Suppressor macrophage treated with lipopolysaccharide for 4 hours (primary cell): ENCODE results near the gene MCCC1.

Experiments
- DNase-seq: peaks from one replicate; pipeline ENCODE4 v3.0.0-alpha.2; 2020

Gene MCCC1

DNA sequence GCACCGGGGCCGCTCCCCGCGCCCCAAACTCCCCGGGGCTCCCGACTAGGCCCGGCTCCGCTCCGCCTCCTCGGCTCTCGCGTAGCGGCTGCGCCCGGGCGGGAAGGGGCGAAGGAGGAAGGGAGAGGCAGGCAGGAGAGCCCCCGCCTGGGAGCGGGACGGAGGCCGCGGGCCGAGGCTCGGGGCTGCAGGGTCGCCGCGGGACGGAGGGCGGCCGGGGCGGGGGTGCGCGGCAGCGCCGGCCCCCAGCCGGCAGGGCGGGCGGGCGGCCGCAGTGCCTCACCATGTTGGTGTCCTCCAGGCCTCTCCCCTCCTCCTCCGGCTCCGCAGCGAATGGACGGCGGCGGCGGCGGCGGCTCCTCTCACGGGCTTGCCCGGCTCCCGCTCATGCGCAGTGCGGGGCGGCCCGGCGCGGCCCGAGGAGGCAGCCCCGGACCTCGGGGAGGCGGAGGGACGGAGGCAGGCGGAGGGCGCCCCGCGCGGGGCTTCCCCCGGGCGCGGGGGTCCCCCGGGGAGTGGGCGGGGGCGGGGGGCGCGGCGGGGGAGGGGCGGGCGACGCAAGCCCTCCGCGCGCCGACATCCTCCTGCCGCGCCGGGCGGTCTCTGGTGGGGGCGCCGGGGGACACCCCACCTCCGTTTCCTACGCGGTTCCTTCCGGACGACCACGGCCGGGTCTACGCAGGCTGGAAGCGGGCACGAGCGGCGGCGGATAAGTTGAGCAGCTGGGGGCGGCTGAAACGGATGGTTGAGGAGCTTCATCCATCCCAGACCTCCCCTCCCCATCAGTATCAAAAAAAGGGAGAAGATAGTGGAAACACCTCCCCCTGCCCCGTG lies 118.9 kb downstream of the MCCC1 start, which contains the start of gene DCUN1D1:
Gene DCUN1D1 (minus strand): TSS at position 335 of the 834 bp plus-strand sequence. CDS start 49 bp downstream, at position 286.
- DNase-seq, result peak; percentile 95

DNA sequence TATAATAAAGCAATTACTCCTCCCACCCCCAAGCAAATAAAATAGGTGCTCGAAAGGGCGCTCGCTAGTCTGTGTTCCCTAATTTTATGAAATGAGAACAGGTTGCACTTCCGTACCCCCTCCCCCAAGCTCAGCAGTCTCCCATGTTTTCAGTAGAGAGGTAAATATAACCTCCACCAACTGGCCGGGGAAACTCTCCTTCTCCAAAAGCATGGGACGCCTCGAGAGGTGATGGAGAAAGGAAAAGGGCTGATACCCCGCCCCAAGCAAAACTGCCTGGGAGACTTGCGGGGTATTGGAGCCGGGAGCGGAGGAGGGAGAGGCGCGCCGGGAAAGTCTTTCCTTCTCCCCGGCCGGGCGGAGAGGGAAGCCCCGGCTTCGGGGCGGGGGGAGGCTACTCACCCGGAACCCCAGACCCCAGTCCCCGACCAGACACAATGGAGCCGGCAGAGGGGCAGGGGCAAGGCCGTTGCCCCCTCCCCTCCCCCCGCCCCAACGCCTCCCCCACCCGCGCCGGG lies 119.6 kb downstream of the MCCC1 start:
- DNase-seq, result peak; percentile 38

DNA sequence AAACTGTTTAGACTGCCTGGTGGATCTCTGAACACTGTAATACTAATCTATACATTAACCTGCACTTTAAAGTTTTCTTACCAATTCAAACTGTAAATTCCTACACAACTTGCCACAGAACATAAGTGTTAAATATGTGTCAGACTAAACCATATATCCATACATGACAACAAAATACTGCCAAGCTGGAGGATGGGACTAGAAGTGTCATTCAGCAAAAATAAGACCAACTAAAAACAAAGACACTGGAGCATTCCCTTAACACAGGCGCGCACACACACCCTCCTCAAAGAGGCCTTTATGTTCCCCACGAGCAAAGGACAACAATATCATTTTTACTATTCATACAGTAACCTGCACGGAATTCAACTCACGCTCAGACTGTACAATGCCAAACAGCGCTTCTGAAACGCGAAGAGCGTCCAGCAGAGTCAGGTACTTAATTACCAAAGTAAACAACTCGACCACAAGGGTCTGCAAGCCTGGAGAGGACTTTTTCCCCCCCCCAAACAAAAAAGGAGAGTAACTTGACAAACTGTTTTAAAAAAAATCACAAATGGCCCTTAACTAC lies 120.1 kb downstream of the MCCC1 start:
- no peak for DNase-seq

DNA sequence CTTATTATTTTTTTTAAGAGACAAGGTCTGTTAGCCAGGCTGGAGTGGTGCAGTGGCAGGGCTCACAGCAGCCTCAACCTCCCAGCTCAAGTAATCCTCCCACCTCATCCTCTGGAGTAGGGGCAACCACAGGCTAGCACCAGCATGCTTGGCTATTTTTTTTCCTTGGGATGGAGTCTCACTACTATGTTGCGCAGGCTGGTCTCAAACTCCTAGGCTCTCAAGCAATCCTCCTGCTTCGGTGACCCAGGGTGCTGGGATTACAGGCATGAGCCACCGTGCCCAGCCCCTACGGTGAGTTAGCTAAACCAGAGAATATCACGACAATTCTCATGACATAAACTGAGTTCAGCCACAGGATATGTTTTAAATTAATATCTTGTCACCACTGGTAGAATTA lies 120.9 kb downstream of the MCCC1 start:
- DNase-seq, result no peak

DNA sequence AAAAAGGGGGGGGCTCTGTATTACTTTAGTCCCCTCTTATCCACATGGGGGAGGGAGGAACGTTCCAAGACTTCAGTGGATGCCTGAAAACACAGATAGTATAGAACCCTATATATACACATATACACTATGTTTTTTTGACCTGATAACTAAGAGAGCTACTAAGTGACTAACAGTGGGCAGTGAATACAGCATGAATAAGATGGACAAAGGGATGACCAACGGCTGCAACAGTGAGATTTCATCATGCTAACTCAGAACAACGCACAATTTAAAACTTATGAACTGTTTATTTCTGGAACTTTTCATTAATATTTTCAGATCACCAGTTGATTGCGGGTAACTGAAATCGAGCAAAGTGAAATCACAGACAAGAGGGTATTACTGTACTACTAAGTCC lies 126.2 kb downstream of the MCCC1 start:
- no peak for DNase-seq

DNA sequence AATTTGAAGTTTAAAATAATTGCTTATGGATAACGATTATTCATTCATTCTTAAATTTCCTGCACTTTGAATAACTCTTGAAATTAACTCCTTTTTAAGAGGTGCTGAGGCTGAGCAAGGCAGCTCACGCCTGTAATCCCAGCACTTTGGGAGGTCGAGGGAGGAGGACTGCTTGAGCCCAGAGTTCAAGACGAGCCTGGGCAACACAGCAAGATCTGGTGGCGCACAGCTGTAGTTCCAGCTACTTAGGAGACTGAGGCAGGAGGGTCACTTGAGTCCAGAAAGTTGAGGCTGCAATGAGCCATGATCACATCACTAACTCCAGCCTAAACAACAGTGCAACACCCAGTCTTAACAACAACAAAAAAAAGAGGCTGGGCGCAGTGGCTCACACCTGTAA lies 126.9 kb downstream of the MCCC1 start:
- DNase-seq, result no peak

DNA sequence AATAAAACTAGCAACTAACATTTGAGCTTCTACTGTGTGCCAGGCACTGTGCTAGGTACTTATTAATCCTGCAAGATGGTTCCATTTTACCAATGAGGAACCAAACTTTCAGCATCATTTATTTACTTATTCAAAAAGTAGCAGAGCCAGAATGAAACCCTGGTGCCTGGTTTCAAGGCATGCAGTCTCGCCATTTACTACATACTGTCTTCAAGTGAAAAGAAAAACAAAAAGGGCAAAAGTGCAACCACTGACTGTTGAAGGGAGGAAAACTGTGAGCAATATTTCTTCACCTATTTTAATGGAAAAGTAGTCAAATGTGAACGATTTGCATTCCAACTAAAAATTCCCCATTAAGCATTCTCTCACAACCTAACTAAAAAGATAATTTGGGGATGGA lies 127.7 kb downstream of the MCCC1 start:
- no peak for DNase-seq

DNA sequence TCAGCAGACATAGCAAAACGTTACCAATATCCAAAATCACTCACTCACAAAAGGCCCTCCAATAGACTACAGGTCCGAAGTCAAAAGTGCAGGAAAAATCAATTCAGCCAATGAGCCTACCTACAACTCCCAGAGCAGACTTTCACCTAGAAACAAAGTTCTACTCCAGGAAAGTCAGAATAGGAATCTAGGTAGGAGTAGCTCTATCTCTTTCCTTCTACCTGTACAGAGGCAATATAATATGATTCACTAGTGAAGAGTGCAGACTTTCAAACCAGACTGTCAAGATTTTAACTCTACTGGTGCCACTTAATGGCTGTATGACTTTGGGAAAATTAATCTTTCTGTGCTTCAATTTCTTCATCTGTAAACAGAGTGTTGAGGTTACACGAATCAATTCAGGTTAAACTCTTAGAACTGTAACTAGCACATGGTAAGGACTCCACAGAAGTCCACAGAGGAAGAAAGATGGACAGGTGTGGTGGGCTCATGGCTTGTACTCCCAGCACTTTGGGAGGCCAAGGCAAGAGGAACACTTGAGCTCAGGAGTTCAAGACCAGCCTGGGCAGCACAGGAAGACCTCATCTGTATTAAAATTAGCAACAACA lies 128.4 kb downstream of the MCCC1 start:
- no peak for DNase-seq

DNA sequence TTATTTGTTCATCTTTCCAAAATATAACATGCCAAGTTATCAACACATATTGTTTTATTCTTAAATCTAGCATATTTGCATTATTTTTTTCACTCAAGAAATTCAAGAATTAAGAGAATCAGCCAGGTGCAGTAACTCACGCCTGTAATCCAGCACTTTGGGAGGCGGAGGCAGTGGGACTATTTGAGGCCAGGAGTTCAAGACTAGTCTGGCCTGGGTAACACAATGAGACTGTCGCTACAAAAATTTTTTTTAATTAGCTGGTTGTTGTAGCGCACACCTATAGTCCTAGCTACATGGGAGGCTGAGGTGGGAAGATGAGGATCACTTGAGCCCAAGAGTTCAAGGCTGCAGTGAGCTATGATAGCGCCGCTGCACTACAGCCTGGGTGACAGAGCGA lies 129.4 kb downstream of the MCCC1 start:
- no peak for DNase-seq

DNA sequence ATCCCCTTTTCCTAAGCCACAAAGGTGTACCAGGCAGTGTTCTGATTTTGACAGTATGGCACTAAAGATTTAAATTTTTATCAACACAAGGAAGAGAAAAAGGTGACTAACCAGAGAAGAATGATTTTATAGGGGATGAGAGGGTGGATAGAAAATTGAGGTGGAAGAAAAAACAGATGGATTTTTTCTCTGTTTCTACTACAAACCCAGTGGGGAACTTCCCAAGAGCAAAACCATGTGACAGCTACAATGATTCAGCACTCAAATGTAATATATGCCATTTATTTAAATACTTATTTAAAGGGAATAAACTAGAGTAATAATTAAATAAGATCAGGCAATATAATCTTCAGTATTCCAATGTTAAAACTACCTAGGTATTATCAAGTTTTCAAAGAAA lies 130.0 kb downstream of the MCCC1 start:
- DNase-seq, result peak; percentile 47

DNA sequence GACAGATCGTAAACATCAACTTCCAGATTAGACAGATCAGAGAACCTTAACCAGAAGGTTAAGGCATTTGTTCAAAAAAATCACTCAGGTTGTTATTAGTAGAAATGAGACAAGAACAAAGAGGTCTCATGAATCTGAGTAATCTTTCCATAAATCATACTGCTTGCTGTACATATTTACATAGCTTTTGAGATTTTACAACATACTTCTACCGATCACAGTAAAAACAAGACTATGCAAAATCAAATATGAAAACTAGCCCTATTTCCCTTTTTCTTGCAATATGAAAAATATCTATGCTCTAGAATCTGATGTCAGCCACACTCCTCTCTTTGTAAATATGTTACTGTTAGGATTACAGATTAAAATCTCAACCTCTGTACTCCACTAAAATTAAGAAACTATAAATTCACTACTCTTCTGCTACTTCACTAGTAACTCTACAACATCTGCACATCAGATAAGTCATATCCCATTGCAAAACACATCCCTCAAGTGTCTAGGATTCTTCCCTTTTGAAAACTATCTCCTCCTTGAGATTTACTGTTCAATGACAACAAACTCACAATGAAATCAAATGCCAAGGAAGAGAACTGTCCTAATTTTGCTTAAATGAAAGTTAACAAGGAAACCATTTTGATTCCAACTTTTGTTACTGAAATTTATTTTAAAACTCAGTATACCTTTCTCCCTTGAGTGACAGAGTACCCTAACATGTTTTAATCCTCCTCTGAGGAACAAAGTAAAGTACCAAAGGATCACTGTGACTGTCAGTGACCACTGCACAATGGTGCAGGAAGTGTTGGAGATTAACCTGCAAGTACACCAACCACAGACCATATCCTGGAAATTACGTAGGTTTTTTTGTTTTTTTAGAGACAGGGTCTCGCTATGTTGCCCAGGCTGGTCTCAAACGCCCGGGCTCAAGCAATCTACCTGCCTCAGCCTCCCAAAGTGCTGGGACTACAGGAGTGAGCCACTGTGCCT lies 131.8 kb downstream of the MCCC1 start:
- DNase-seq, result peak; percentile 45

DNA sequence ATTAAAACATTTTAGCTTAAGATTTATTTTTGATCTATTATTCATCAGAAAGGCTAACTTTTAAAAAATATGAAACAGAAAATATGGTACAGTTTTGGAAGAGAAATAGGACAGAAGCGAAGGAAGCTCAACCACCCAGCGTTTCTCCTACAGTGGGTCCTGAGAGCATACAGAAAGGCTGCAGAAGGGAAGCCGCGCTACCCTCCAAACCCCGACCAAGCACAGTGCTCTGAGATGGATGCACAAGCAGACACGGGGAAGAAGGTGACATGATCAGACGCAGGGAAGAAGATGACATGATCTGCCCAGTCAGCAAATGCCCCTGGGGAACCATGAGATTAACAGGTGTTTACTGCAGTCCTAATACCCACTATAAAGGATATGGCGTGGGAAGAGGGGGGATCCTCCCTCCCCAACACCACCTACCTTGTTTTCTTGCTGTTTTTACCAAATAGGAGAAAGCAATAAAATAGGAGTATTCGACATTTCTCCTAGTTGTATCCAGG lies 133.4 kb downstream of the MCCC1 start:
- no peak for DNase-seq
